KG1 (cell line): ENCODE data around the gene DDX39A.
"Not testable (repeated sequence)": the region's sequence is repeated elsewhere in the genome, so short reads cannot be mapped to it uniquely, and the experiment has no call there.

Experiments
- DNase-seq: peaks from one replicate; lab custom pipeline; 2025; lab: John Stamatoyannopoulos, UW

DDX39A gene

DNA sequence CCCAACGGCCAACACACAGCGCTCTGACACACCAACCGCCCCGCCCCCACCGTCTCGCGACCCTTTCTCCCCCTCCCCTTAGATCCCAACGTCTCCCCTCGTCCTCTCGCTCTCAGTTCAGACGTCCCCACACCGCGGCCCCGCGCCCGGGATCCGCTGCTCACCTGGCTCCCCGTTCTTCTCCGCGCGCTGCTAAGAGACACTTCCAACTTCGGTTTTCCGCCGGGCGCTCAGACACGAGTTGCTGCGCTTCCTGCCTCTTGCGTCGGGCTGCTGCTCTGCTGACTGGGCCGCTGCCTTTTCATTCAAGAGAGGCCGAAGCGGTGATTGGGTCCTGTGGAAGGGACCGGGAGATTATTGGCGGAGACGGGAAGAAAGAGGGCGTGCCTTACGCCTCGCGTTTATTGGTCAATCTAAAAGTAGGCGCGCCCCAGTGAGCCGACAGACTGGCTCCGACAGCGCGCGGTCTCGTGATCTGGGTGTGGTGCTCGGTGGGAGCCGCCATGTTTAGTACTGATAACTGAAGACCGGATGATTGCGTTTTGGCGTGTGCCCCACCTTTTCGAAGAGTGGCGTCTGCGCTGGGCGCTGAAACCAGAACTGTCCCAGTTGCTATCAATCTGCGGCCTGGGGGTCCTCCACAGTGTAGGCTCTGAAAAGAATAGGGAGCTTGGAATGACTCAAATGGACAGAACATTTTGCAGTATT lies at the start of gene DDX39A:
TSS of gene DDX39A (minus strand) at position 236 of the 708 bp plus-strand sequence. CDS start 6,121 bp downstream, outside the sequence.
- peak; percentile 97 for DNase-seq

DNA sequence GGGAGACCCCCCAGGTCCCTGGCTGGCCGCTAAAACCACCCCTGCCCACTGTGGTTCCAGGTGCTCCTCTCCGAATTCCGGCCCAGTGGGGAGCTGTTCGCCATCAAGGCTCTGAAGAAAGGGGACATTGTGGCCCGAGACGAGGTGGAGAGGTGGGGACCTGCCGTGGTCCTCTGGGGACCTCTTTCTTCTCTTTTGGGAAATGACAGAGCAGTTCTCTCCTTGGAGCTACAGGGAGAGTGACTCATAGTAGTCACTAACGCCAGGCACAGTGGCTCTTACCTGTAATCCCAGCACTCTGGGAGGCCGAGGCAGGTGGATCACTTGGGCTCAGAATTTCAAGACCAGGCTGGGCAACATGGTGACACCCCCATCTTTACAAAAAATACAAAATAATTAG lies 48.7 kb upstream of the DDX39A start:
- DNase-seq: no peak

DNA sequence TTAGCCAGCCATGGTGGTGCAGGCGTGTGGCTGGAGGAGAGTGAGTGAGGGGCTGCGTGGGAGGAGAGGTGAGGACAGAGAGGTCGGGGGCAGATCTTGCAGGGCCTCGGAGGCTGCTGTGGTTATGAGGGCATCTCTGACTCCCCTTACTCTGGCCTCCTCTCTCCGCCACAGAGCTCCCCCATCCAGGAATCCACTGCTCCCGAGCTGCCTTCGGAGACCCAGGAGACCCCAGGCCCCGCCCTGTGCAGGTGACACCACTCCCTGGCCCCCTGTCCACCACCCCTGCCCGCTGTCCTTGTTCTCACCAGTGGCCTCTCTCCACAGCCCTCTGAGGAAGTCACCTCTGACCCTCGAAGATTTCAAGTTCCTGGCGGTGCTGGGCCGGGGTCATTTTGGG lies 48.2 kb upstream of the DDX39A start:
- no peak for DNase-seq

DNA sequence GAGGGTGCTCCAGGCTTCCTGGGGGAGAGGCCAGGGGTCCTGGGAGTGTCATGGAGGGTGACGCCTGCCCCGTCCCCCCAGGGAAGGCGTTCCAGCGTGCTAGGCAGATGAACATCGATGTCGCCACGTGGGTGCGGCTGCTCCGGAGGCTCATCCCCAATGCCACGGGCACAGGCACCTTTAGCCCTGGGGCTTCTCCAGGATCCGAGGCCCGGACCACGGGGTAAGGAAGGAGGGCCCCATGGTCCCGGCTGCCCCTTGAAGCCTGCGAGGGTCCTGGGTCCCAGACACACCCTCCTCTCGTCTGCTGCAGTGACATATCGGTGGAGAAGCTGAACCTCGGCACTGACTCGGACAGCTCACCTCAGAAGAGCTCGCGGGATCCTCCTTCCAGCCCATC lies 44.6 kb upstream of the DDX39A start:
- no peak for DNase-seq

DNA sequence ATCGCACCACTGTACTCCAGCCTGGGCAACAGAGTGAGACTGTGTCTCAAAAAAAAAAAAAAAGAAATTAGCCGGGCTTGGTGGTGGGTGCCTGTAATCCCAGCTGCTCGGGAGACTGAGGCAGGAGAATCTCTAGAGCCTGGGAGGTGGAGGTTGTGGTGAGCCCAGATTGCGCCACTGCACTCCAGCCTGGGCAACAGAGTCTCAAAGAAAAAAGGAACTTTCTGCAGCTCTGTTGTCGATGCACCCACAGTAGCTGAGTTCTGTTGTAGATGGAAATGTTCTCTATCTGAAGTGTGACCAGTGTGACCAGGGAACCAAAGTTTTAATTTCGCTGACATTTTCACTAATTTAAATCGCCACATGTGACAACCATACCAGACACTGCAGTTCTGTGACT lies 43.3 kb upstream of the DDX39A start:
- not testable (repeated sequence) for DNase-seq

DNA sequence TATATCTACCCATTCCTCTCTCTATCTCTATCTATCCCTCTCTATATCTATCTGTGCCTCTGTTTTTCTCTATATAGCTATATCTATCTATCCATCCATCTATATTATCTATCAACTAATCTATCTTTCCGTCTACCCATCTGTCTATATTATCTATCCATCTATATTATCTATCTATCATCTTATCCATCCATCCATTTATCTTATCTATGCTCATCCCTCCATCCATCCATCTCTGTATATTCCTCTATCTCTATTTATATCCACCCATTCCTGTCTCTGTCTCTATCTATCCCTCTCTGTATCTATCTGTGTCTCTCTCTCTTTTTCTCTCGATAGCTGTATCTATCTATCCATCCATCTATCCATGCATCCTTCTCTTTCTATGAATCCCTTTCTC lies 41.8 kb upstream of the DDX39A start:
- no peak for DNase-seq

DNA sequence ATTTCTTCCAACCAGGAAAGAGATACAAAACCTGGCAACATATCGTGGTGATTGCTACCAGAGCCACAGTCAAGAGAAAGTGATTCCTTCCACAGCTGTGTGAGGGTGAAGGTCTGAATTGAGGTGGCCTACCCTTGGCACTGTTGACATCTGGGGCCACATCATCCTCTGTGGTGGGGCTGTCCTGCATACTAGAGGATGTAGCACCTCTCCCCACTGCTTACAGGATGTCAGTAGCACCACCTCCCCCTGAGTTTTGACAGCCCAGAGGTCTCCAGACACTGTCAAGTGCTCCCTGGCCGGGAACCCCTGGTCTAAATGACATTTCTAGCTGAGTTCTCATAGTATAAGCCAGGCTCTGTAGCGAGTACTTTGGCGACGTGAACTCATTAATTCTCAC lies 40.6 kb upstream of the DDX39A start:
- no peak for DNase-seq

DNA sequence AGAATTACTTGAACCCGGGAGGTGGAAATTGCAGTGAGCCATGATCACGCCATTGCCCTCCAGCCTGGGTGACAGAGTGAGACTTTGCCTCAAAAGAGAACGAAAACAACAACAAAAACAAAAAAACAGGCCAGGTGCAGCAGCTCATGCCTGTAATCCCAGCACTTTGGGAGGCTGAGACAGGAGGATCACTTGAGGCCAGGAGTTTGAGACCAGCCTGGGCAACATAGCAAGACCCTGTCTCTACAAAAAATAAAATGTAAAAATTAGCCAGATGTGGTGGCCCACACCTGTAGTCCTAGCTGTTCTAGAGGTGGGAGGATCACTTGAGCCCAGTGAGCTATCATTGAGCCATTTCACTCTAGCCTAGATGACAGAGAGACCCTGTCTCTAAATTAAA lies 33.2 kb upstream of the DDX39A start:
- DNase-seq: not testable (repeated sequence)

DNA sequence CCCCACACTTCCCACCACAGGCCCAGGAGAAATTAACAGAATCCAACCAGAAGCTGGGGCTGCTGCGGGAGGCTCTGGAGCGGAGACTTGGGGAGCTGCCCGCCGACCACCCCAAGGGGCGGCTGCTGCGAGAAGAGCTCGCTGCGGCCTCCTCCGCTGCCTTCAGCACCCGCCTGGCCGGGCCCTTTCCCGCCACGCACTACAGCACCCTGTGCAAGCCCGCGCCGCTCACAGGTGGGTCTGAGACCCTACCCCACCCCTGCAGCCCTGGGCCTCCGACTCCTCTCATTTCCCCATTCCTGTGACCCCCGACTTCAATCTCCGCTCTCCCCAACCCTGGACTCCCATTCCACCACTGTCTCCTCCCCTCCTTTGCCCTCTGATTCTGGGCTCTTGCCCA lies 31.7 kb upstream of the DDX39A start:
- DNase-seq: no peak

DNA sequence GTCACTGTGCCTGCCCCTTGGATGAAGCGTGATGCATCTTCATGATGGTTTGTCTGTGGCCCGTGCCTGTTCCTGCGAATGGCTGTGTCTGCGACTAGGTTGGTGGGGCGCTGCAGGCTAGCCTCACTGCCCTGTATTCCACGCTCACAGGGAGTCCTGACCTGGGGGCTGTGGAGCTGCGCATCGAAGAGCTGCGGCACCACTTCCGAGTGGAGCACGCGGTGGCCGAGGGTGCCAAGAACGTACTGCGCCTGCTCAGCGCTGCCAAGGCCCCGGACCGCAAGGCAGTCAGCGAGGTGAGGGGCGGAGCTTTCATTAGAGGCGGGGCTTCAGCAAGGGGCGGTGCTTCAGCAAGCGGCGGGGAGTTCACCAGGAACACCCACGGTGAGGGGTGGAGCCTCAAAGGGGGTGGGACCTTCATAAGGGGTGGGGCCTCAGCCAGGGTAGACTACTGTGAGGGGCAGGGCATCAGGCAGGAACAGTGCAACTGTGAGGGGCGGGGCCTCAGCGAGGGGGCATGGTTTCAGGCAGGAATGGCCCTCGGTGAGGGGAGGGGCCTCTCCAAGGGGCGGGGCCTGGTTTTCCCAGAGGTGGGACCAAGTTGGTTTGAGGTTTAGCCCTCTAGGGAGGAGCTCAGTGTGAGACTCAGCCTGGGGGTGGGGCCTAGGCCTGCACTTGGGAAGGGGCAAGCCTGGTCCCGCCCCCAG lies 31.2 kb upstream of the DDX39A start:
- DNase-seq: no peak

DNA sequence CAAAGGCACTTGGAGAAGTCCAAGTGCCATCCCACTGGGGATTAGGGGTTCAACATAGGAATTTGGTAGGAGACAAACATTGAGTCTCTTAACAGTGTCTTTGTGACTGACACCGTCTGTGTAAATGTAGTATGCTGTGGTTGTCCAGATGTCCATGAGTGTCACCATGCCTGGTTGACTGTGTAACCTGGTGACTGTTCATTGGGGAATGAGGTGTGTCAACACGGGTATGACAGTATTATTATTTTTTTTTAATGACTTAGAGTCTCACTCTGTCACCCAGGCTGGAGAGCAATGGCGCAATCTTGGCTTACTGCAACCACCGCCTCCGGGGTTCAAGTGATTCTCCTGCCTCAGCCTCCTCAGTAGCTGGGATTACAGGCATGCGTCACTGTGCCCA lies 30.2 kb upstream of the DDX39A start:
- no peak for DNase-seq

DNA sequence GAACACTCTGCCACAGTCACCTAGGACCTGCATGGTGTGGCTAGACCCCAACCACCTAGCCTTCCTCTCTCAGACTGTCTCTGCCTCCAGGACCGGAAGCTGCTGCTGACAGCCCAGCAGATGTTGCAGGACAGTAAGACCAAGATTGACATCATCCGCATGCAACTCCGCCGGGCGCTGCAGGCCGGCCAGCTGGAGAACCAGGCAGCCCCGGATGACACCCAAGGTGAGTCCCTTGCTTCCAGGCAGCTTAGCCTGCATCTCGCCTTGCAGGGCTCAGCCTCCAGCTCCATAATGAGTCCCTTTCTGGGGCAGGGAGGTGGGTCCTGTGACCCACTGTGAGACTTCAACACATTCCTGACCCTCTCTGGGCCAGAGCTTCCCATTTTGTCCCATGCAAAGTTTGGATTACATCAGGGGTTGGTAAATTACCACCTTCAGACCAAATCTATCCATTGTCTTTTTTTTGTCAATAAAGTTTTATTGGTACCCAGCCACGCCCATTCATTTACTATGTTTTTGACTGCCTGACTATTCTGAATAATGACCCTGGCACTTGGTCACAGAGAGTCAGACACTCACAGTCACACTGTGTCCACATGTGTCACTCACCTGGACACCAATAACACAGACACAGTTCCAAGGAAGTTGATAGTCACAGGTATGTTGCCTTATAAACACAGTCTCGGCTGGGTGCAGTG lies 27.3 kb upstream of the DDX39A start:
- DNase-seq: no peak

DNA sequence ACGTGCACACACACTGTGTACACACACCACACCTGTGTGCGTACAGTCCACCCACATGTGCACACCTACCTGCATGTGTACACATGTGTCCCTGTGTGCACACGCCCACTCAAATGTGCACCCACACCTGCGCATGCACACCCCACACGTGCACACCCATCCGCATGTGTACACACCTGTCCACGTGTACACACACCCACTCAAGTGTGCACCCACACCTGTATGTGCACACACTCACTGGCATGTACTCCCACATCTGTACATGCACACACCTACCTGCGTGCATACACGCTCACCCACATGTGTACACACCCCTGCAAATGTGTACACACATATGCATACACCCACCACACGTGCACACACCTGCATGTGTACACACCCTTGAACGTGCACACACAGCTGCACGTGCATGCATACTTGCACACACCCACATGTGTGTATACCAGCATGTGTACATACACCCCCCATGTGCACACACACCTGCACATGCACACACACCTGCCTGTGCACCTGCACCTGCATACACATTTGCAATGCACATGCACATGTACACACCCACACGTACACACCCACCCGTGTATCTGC lies 24.6 kb upstream of the DDX39A start:
- DNase-seq: no peak

DNA sequence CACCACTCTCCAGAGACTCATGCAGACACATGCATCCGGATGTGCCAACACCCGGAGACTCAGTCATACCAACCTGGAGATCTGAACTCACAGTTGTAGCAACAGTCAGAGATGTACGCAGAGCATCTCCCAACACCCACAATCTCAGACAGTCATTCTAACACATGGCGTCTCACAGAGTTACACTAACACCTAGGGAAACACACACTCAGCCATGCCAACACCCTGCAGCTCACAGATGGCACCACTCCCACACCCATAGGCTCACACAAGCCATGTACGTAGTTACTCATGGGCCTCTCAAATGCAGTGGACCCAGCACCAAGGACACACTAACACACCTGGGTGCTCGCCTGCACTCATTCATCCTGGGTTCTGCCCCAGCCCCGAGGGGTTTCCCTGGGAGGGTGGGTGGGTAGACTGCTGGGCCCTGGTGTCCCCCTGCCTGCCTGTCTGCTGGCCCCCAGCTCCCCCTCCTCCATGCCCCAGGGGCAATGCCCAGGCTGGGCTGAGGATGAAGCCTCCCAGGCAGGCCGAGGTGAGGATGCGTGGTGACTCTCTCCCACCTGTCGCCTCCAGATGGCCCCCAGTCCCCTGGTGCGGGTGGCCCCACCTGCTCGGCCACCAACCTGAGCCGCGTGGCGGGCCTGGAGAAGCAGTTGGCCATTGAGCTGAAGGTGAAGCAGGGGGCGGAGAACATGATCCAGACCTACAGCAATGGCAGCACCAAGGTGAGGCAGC lies 23.9 kb upstream of the DDX39A start:
- no peak for DNase-seq

DNA sequence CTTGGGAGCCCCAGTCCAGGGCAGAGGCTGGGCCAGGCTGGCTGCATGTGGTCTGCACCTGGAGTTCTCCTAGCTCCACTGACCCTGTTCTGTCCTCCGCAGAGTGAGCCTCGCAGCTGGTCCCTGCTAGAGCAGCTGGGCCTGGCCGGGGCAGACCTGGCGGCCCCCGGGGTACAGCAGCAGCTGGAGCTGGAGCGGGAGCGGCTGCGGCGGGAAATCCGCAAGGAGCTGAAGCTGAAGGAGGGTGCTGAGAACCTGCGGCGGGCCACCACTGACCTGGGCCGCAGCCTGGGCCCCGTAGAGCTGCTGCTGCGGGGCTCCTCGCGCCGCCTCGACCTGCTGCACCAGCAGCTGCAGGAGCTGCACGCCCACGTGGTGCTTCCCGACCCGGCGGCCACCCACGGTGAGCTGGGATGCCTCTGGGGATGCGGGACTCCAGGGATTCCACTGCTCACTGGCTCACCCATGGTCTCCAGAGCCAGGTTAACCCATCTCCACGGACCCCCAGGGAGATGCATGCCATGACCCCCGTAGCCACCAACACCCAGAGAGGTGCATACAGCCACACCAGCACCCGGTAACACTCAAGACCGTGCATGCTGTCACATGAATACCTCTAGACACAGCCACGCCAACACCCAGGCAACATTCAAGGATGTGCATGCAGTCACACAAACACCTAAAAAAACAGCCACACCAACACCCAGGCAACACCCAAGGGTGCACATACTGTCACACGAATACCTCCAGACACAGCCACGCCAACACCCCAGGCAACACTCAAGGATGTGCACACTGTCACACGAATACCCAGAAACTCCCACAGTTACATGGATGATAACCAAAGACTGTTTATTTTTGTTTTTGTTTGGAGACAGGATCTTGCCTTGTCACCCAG lies 22.1 kb upstream of the DDX39A start:
- DNase-seq: no peak

DNA sequence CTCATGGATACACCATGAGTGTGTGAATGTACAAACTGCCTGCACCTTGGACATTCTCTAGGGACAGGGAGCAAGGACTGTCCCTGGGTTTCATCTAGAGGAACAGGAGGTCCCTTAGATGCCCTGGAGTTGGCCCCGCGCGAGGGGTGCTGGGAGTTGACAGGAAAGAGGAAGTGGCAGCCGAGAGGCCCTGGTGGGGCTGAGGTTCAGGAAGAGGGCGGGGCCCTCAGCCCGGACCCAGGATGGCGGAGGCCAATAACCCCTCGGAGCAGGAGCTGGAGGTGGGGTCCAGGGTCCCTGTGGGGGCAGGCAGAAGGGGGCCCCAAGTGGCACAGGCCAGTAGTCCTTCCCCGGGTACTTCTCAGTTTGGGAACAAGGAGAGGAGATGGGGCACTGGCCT lies 20.9 kb upstream of the DDX39A start:
- peak; percentile 90 for DNase-seq

DNA sequence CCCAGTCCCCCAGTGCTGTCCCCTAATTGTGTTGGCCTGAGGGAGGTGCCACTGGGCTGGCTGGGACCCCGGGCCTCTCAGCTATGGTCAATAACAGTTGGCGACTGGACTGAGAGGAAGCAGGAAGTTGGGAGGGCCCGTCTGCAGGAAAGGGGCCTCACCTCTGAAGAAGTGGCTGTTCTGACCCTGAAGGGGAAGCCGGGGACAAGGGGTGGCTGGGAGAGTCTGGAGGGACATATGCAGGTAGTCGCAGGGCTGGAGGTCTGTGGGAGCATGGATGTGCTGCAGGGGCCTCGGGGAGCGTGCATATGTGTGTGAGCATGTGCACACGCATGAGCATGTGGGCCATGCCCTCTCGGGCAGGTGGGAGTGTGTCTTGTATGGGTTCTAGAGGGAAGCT lies 19.9 kb upstream of the DDX39A start:
- DNase-seq: peak; percentile 53

DNA sequence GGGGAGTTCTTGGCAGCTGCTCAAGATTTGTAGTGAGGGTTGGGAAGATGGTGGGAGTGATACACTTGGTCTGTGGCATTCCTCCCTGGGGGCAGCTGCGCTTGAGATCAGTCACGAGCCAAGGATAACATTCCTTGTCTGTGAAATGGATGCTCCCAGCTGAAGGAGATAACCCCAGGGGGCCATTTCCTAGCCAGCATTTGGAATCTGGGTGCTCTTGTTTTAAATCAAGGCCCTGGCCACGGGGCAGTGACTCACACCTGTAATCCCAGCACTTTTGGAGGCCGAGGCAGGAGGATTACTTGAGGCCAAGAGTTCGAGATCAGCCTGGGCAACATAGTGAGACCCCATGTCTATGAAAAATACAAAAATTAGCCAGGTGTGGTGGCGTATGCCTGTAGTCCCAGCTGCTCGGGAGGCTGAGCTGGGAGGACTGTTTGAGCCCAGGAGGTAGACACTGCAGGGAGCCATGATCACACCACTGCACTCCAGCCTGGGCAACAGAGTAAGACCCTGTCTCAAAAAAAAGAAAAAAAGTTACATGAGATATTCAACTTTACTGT lies 18.5 kb upstream of the DDX39A start:
- DNase-seq: no peak

DNA sequence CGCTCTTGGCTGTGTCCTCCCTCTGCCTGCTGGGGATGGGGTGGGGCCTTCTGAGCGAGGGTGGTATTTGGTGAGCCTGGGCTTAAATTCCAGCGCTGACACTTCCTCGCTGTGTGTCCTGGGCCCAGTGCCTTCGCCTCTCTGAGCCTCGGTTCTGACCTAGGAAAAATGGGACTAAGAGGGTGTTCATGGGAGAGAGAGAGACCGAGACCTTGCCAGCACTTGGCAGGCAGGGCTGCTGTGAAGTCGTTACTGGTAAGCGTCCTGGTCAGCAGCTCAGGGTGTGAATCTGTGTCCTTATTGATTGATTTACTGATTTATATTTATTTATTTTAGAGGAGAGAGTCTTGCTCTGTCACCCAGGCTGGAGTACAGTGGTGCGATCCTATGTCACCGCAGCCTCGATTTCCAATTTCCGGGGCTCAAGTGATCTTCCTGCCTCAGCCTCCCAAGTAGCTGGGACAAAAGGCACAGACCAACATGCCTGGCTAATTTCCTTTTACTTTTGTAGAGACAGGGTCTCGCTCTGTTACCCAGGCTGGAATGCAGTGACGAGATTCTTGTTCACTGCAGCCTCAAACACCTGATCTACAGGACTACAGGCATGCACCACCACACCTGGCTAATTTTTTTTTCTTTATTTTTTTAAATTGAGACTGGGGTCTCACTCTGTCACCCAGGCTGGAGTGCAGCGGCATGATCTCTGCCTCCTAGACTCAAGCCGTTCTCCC lies 16.3 kb upstream of the DDX39A start:
- no peak for DNase-seq
